Stimulated activated CD8-positive, alpha-beta memory T cell treated with anti-CD3 and anti-CD28 coated beads, Interleukin-7, amount 100 ng/mL, for 1 hour (primary cell): ENCODE data around the gene LSM14B.
"Not testable (repeated sequence)": the region's sequence is repeated elsewhere in the genome, so short reads cannot be mapped to it uniquely, and the experiment has no call there.

Experiments
- DNase-seq, 2 donors: peaks; one replicate each; pipeline ENCODE4 v3.0.0-alpha.2; 2020; ENCODE audit warnings: low read depth in 2 of 2

Gene LSM14B

GRCh38 chr20:62112368-62112767 is 9.9 kb upstream of the LSM14B start:
- DNase-seq, result no peak

DNA sequence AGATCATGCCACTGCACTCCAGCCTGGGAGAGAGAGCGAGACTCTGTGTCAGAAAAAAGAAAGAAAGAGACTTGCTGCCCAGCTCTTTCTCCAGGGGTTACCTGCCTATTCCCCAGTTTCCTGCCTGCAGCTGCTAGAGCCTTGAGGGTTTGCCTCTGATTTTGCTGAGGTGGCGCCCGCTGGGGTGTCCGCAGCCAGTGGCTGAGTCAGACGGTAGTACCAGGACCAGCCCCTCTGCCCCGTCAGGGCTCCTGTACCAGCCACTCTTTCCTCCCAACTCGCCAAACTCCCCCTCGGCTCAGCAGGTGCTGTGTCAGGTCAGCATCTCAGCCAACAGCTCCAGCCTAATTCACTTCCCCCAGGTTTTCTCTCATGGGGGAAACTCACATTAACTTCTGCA is 7.4 kb upstream of the LSM14B start:
- no peak for DNase-seq

- DNase-seq, result not testable (repeated sequence)
Observed at GRCh38 chr20:62115800-62116407, 6.4 kb upstream of the LSM14B start.

GRCh38 chr20:62116558-62117361 is 5.5 kb upstream of the LSM14B start:
- DNase-seq, result no peak

DNA sequence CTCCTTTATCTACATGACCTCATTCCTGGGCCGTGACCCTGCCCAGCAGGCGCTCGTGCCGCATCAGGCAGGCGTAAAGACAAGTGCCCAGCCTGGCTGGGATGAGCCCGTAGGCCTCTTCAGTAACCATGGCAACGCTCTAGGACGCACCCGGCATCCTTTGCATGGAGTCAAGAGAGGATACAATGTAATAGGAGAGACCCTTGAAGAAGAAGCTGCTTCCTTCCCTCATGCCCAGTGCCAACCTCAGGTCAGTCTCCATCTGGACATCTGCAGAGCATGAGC is 5.0 kb upstream of the LSM14B start:
- DNase-seq, result no peak

- DNase-seq, result peak; percentile 49 to 56
Observed at GRCh38 chr20:62117658-62118057, 4.6 kb upstream of the LSM14B start.

GRCh38 chr20:62118113-62119043 is 3.9 kb upstream of the LSM14B start:
- no peak for DNase-seq

DNA sequence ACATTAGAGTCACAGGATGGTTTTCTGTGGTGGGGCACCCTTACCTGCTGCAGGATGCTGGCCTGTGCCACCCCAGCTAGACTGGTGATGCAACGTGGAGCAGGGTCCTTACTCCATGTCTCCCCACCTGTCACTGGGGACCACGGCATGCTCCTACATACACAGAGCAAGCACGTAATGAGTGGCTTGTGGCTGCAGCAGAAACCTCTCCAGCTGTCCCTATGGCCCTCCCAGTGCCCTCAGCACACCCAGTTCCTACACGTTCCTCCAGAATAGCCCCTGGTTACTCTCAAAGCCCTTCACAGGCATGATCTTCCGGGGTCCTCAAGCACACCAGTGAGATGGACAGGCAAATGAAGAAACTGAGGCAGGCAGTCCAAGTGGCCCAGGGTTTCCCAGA is 3.2 kb upstream of the LSM14B start:
- DNase-seq, result no peak

GRCh38 chr20:62119591-62120364 is 2.5 kb upstream of the LSM14B start:
- no peak for DNase-seq

GRCh38 chr20:62120365-62120762 is 1.9 kb upstream of the LSM14B start:
- DNase-seq, result no peak

DNA sequence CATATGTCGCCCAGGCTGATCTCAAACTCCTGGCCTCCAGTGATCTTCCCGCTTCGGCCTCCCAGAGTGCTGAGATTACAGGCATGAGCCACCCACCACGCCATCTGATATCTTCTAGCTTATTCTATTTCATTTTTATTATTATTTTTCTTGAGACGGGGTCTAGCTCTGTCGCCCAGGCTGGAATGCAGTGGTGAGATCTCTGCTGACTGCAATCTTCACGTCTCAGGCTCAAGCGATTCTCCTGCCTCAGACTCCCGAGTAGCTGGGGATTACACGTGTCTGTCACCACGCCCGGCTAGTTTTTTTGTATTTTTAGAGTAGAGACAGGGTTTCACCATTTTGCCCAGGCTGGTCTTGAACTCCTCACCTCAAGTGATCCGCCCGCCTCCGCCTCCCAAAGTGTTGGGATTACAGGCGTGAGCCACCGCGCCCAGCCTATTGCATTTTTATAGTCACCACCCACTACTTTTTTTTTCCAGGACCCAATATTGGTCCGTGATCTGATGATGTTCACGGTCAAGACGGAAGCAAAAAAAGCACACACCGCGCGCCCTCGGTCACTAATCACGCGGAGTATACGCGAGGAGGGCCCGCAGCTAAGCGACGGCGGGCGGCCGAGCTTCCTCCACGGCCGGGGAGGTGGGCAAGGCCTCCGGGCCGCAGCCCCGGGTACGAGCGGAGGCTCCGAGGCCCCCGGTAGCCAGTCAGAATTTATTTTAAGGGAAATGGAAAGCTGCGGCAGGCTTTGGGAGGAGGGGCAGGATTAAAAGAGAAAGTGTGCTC is 1.1 kb upstream of the LSM14B start:
- DNase-seq, result no peak

DNA sequence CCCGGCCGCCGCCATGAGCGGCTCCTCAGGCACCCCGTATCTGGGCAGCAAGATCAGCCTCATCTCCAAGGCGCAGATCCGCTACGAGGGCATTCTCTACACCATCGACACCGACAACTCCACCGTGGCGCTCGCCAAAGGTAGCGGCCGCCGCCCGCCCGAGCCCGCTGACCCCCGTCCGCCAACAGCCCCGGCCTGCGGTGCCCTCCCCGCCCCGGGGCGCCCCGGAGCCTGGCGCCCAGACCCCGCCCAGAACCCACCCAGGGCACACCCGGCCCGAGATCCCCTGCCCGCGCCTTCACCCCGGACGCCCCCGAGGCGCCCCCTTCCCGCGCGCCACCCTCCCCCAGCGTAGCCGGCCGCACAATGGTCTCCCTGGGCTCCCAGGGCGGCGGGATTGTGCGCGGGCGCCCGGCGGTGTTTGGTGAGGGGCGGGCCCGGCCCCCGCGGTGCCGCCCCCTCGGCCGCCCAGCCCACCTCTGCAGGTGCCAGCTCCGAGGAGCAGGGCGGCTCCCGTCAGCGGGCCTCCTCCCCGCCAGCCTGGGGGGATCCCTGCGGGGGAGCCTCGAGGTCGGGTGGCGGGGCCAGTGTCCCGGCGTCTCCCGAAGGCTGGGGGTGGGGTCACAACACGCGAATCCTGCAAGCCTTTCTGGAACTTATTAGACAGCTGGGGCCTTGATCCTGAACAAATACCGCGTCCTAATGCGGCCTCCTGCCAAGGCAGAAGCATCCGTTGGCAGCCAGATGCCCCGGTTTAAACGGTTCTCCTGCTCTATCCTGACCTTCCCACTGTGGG is 577 bp downstream of the LSM14B start:
- no peak for DNase-seq

- DNase-seq, result no peak
Observed at GRCh38 chr20:62123450-62124118, 1.3 kb downstream of the LSM14B start.

DNA sequence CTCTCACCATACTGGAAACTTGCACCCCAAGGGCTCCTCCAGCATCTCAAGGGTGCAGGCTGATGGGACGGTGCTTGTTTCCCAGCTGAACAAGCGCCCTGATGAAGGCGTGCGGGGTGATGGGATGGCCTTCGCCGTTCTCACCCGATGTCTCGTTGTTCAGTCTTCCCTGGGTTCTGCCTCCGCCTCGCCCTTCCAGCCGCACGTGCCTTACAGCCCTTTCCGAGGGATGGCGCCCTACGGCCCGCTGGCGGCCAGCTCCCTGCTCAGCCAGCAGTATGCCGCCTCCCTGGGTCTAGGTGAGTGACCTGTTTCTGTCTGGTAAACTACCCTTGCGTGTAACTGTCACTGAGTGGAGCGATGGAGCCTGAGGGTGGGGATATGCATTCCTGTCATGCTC is 3.9 kb downstream of the LSM14B start:
- no peak for DNase-seq

- no peak for DNase-seq
Observed at GRCh38 chr20:62127799-62128198, 5.5 kb downstream of the LSM14B start.

DNA sequence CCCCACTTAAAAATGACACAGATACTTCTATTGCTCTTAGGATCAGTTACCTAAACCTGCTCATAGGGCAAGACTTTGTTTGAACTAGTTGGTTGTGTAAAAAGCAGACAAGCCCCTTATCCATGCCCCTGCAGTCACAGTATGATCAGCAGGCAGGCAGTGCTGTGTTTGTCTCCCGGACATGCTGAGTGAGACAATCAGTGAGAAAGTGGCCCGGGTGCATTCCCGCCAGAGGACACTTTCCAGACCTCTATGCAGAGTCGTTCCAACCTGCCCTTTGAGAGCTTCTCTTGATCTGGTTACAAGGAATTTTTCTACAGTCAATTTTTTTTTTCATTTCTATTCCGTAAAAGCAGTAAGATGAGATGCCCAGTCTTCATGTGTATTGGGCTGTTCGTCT is 6.2 kb downstream of the LSM14B start:
- DNase-seq, result no peak

DNA sequence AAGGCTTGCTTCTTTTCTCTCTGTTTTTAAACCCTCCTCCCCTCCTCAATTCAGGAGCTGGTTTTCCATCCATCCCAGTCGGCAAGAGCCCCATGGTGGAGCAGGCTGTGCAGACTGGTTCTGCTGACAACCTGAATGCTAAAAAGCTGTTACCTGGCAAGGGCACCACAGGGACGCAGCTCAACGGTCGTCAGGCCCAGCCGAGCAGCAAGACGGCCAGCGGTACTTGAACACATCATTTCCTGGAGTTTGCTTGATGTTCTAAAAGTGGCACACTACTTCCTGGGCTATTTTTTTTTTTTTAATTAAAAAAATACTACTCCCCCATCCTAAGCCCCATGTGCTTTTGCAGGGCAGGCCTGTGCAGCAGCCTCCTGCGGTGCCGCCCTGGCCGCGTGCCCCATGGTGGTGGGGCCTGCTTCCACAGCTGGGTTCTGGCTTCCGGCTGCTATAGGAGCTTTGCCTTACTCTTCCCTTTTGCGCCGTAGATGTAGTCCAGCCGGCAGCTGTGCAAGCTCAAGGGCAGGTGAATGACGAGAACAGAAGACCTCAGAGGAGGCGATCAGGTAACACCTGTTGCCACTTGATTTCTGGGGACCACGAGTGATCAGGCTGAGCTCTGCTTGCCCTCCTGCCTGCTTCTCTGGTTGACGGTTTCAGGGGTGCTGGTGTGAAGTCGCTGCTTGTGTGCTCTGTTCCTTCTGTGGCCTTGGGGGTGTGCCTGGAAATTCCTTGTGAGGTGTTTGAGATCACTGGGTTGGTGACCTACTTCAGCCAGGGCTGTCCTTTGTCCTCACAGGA is 7.7 kb downstream of the LSM14B start:
- no peak for DNase-seq

DNA sequence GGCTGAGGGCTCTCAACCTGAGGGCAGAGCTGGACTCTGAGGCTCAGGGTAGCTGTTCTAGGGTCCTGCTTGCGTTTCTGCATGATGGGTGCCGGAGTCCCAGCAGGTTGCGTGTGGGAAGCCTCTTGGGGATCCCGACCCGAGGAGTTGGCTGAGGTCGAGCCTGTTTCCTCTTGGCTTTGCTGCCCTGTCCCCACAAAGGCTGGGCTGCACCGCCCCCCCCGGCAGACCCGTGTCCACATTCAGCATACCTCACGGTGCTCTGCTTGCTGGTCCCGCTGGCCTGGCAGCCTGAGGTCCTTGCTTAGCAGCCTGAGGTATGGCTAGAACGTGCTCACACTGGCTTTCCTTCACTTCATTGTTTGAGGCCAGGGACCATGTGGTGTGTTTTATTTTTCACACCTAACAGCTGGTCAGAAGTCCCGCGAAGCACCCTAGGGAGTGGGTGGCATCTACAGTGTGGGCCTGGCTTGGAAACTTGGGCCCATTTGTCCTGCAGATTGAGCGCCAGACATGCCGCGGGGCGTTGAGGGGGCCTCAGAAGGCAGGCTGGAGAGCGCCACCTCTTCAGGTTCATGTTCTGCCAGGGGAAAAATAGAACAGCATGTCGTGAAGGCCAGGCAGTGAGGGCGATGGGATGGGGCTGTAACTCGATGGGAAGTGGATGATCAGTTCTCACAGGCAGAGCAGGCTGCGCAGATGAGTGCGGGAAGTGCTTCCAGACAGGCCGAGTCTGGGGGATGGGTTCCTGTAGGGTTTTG is 9.5 kb downstream of the LSM14B start:
- no peak for DNase-seq
